Non-pigmented ciliary epithelial cell (primary cell): ENCODE results near the gene ZHX3.
"Not testable (repeated sequence)": the region's sequence is repeated elsewhere in the genome, so short reads cannot be mapped to it uniquely, and the experiment has no call there.

Experiments used
- DNase-seq: peaks from one replicate; pipeline ENCODE4 v3.0.0-alpha.2; 2010; ENCODE audit warnings: low read depth

The ZHX3 gene

GRCh38 chr20:41135187-41135887 lies 182.2 kb downstream of the ZHX3 start:
- no peak for DNase-seq

GRCh38 chr20:41134362-41135186 lies 183.0 kb downstream of the ZHX3 start:
- DNase-seq, result no peak

GRCh38 chr20:41133709-41134361 lies 183.7 kb downstream of the ZHX3 start:
- DNase-seq, result no peak

DNA sequence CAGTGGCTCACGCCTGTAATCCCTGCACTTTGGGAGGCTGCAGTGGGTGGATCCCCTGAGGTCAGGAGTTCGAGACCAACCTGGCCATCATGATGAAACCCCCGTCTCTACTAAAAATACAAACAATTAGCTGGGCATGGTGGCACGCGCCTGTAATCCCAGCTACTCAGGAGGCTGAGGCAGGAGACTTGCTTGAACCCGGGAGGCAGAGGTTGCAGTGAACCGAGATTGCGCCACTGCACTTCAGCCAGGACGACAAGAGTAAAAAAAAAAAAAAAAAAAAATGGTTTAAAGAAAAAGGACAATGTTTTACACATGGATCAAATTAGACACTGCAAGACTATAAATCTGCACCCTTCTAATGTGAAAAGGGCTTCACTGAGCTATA lies 185.1 kb downstream of the ZHX3 start:
- not testable (repeated sequence) for DNase-seq

GRCh38 chr20:41131594-41132387 lies 185.7 kb downstream of the ZHX3 start:
- no peak for DNase-seq
